ENCODE measurements around the gene SLC10A7.

- peak in 1 of 2 donors; percentile 23 for TF ChIP-seq CTCF (IDR thresholded peaks at IDR 0.05)
- TF ChIP-seq POLR2A (IDR thresholded peaks at IDR 0.05) = no peak
- TF ChIP-seq POLR2AphosphoS5 (IDR thresholded peaks at IDR 0.05) = no peak
- no peak for TF ChIP-seq EP300 (IDR thresholded peaks at IDR 0.05)
Observed at GRCh38 chr4:146243141-146243882, 278.4 kb downstream of the SLC10A7 start.
